Inferior parietal cortex (tissue), 1 donor: Measurements from ENCODE around the gene GALNT18.

ENCODE experiments used
- DNase-seq: peaks from one replicate; pipeline ENCODE4 v3.0.0-alpha.2; 2016; ENCODE audit errors: extremely low spot score

Gene GALNT18

GRCh38 chr11:11624204-11624603, 2.4 kb upstream of the GALNT18 start:
- no peak for DNase-seq

GRCh38 chr11:11622772-11623171, 967 bp upstream of the GALNT18 start:
- DNase-seq: no peak

- DNase-seq: no peak
These were observed 518 bp upstream of the GALNT18 start for GRCh38 chr11:11622340-11622706.

GRCh38 chr11:11620921-11621572, 758 bp downstream of the GALNT18 start:
- DNase-seq: no peak

GRCh38 chr11:11620173-11620920, 1.5 kb downstream of the GALNT18 start:
- no peak for DNase-seq

- DNase-seq: no peak
These were observed 2.8 kb downstream of the GALNT18 start for GRCh38 chr11:11618973-11619435.

GRCh38 chr11:11615086-11615485, 6.7 kb downstream of the GALNT18 start:
- DNase-seq: no peak

GRCh38 chr11:11612439-11612838, 9.4 kb downstream of the GALNT18 start:
- DNase-seq: no peak

- no peak for DNase-seq
These were observed 10.4 kb downstream of the GALNT18 start for GRCh38 chr11:11611381-11611780.

- no peak for DNase-seq
These were observed 13.0 kb downstream of the GALNT18 start for GRCh38 chr11:11608783-11609232.

GRCh38 chr11:11607772-11608171, 14.0 kb downstream of the GALNT18 start:
- DNase-seq: no peak

- DNase-seq: no peak
These were observed 15.9 kb downstream of the GALNT18 start for GRCh38 chr11:11605821-11606450.

- DNase-seq: no peak
These were observed 16.6 kb downstream of the GALNT18 start for GRCh38 chr11:11605181-11605580.

- no peak for DNase-seq
These were observed 17.3 kb downstream of the GALNT18 start for GRCh38 chr11:11604370-11604990.

GRCh38 chr11:11602011-11602410, 19.8 kb downstream of the GALNT18 start:
- DNase-seq: no peak

- DNase-seq: no peak
These were observed 21.5 kb downstream of the GALNT18 start for GRCh38 chr11:11600288-11600687.

GRCh38 chr11:11598243-11598642, 23.6 kb downstream of the GALNT18 start:
- DNase-seq: no peak

- no peak for DNase-seq
These were observed 27.6 kb downstream of the GALNT18 start for GRCh38 chr11:11594162-11594561.

GRCh38 chr11:11592146-11592684, 29.6 kb downstream of the GALNT18 start:
- no peak for DNase-seq

- DNase-seq: no peak
These were observed 32.4 kb downstream of the GALNT18 start for GRCh38 chr11:11589437-11589836.

- DNase-seq: no peak
These were observed 32.9 kb downstream of the GALNT18 start for GRCh38 chr11:11588891-11589290.

- no peak for DNase-seq
These were observed 33.6 kb downstream of the GALNT18 start for GRCh38 chr11:11588243-11588642.
